Renal pelvis (tissue), 12 donors: ENCODE results near the gene CYP2J2. TPM values are rescaled to one million over a fixed set of nuclear protein-coding genes. Genes with fewer than 3 reads are reported as not detected.
A peak's percentile ranks its signal among the peaks of the same experiment; 100 is the strongest.
"Not testable (repeated sequence)": the region's sequence is repeated elsewhere in the genome, so short reads cannot be mapped to it uniquely, and the experiment has no call there.

Experiments
- DNase-seq: peaks from one replicate; pipeline ENCODE4 v3.0.0-alpha.2; 2013
- long read RNA-seq, 16 experiments: transcript quantifications; one replicate each; lab custom pipeline, GENCODE V29; 2026
- polyA plus RNA-seq, 3 donors: library from polyadenylated mRNA; unstranded; fragments of 120-200 nt; gene quantifications; one replicate each; pipeline ENCODE4 v1.2.1, GENCODE V29; 2013; ENCODE audit not compliant: insufficient read length in 3 of 3

Gene CYP2J2, protein sequence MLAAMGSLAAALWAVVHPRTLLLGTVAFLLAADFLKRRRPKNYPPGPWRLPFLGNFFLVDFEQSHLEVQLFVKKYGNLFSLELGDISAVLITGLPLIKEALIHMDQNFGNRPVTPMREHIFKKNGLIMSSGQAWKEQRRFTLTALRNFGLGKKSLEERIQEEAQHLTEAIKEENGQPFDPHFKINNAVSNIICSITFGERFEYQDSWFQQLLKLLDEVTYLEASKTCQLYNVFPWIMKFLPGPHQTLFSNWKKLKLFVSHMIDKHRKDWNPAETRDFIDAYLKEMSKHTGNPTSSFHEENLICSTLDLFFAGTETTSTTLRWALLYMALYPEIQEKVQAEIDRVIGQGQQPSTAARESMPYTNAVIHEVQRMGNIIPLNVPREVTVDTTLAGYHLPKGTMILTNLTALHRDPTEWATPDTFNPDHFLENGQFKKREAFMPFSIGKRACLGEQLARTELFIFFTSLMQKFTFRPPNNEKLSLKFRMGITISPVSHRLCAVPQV
- 1 to 10 TPM in 2 of 3 donors, under 1 TPM in 1; 0.99 to 1.5 (median 1.4) TPM for polyA plus RNA-seq
- long read RNA-seq, donor 1 = 0 reads
- long read RNA-seq, donor 2 = 0 reads
- long read RNA-seq, donor 3 = 0 reads
- long read RNA-seq, donor 4 = 0 reads
- long read RNA-seq, donor 5, partial matches to known transcripts = 0 of 1 reads
- long read RNA-seq, donor 5, other reads (novel, unspliced or antisense) = 0 of 1 reads
- long read RNA-seq, donor 6, partial matches to known transcripts = 0 of 2 reads
- long read RNA-seq, donor 6, other reads (novel, unspliced or antisense) = 0 of 2 reads
- long read RNA-seq, donor 7, partial matches to known transcripts = 0 of 1 reads
- long read RNA-seq, donor 7, other reads (novel, unspliced or antisense) = 0 of 1 reads
- long read RNA-seq, donor 8 = 0 reads
- long read RNA-seq, donor 9, partial matches to known transcripts = 0 of 1 reads
- long read RNA-seq, donor 9, other reads (novel, unspliced or antisense) = 0 of 1 reads
- long read RNA-seq, donor 10 = 0 reads
- long read RNA-seq, donor 11 = 0 reads
- long read RNA-seq, donor 12 = 0 reads
- long read RNA-seq, donor 13 = 0 reads
- long read RNA-seq, donor 14 = 0 reads
- long read RNA-seq, donor 15, transcript CYP2J2-201 (9 exons, 1,896 nt) = major isoform, 10 of 11 reads
- long read RNA-seq, donor 15, partial matches to known transcripts = 0 of 11 reads
- long read RNA-seq, donor 15, other reads (novel, unspliced or antisense) = 0 of 11 reads
- long read RNA-seq, donor 16 = 0 reads

DNA sequence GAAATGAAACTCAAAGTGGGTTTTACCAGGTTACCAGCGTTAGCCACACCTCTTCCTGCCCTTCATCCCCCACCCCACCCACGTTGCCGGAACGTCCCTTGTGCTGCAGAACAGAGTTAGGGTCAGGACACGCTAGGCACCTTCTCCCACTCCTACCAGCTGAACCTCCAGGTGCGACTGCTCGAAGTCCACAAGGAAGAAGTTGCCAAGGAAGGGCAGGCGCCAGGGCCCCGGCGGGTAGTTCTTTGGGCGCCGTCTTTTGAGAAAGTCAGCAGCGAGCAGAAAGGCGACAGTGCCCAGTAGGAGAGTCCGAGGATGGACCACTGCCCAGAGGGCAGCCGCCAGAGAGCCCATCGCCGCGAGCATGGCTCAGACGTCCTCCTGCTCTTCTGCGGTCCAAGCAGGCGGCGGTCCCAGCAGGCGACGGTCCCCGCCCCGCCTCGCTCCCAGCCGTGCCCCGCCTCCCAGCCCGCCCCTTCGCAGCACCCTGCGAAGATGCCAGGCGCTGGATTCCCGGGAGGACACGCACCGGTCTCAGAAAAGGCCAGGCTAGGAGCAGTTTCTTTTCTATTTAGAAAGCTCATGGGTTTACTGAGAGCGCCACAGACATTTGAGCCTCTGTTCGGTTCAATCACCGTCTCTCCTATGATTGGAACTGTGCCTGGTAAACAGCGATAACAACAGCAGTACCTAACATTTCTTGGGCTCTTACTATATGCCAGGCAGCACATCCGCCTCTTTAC lies at the start of gene CYP2J2:
CYP2J2 (minus strand) TSS at position 393 of the 743 bp plus-strand sequence; CDS start at position 366, 27 bp downstream.
- peak; percentile 23 for DNase-seq

DNA sequence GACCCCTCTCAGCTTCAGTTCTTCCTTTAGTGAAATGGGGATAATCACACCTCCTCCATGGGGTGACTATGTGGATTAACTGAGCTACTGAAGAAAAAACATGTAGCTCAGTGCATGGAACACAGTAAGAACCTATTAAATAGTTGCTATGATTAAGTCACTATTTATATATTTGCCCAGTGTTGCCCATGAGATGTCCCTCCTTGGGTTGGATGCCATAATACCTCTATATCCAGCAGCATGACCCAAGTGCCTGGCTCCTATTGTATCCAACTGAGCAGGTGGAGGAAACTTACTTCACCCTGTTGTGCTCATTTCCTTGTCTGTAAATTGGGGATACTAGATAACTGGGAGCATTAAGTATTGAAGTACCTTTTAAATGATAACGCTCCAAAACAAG lies 47.1 kb upstream of the CYP2J2 start:
- DNase-seq = no peak

DNA sequence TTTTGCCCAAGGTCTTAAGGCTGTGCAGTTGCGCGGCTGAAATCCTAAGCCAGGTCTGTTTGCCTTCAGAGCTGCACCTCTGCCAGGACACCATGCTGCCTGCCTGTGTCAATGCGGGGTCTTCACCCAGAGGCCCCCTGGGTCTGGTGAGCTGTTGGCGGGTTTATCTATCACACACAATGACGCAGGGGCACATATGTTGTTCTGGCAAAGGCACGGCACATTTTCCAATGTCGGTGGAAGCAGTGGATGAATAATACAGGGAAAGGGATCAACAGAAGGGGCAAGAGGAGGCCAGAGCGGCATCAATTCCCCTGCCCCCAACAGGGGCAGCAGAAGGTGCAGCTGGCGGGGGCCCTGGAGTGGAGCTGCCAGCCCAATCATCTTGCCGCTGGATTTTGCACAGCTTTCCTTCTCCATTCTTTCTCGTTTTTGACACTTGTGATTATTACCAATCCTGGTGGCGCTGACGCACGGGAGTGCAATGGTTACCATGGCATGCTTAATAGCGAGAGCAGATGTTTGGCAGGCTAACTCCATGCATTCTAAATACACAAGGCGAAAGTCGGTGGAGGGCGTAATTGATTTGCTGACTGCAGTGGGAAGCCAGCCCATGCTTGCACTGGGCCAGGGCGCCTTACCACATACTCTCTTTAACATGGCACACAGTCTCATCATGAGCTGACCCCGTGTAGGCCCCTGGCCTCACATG lies 45.8 kb upstream of the CYP2J2 start:
- DNase-seq = no peak

DNA sequence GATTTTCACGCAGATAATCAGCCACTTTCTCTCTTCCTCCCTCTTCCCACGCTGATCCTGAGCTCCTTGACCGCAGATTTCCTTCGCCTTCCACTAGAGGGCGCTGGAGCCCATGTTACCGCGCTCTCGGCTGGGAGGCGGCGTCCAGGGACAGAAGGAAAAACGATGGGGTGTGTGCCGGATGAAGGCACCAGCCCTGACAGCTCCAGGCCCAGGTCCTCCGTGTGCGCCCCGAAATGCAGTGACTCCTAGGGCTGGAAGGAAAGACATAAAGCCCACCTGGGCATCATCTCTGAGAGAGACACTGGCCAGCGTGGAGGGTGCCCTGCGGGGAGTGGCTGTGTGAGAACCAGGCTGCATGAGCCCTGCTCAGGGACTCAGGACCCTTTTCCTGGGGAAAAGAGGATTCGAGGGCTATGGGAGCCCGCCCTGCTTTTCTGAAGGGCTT lies 44.9 kb upstream of the CYP2J2 start:
- DNase-seq = no peak

DNA sequence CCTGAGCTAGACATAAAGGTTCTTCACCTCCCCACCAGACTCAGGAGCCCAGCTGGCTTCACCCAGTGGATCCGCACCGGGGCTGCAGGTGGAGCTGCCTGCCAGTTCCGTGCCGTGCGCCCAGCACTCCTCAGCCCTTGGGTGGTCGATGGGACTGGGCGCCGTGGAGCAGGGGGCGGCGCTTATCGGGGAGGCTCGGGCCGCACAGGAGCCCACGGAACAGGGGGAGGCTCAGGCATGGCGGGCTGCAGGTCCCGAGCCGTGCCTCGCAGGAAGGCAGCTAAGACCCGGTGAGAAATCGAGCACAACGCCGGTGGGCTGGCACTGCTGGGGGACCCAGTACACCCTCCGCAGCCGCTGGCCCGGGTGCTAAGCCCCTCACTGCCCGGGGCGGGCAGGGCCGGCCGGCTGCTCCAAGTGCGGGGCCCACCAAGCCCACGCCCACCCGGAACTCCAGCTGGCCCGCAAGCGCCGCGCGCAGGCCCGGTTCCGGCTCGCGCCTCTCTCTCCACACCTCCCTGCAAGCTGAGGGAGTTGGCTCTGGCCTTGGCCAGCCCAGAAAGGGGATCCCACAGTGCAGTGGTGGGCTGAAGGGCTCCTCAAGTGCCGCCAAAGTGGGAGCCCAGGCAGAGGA lies 43.1 kb upstream of the CYP2J2 start:
- not testable (repeated sequence) for DNase-seq

DNA sequence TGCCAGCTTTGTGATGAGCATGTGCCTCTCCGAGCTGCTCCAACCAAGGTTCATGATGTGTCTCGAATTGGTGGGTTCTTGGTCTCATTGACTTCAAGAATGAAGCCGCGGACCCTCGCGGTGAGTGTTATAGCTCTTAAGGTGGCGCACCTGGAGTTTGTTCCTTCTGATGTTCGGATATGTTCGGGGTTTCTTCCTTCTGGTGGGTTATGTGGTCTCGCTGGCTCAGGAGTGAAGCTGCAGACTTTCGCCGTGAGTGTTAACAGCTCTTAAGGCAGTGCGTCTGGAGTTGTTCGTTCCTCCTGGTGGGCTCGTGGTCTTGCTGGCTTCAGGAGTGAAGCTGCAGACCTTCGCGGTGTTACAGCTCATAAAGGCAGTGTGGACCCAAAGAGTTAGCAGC lies 42.2 kb upstream of the CYP2J2 start:
- DNase-seq = not testable (repeated sequence)

DNA sequence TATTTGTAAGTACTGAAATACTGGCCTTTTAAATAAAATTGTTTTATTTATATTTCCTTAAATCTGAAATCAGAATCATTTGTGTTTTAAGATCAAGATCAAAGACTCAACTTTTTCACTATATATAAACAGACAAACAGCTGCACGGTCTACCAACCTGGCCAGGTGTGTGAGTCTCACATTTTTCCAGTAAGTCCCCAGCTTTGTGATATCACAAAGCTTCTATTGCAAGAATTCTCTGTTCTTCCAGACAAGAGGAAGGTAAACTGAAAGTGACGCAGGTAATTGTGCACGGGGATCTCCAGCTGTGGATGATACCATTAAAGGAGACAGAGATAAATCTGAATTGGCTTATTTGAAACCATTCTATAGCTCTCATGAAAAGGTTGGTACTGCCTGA lies 41.2 kb upstream of the CYP2J2 start:
- DNase-seq = no peak

DNA sequence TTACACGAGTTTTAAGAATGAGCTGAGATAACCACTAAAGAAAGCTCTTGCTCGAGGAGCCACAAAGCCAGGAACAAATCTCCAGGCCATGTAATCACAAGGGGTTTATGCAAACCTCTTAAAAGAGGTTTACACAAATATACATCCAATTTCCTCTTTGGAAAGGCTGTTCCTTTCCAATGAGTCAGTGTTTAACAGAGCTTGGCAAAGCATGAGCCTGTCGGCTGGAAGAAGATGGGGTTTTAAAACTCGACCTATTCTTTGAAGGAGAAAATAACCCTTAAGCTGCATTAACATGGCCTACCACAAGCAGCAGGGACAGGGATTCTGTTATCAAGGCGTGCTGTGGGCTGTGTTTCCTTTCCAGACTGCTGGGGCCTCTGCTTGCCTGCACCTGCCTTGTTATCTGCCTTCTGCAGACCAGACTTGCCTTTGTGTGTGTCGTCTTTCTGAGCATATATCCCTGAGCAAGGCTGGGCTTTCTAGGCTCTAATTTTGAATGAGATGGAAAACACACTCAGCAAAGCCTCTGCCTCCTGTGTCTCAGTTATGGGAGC lies 40.6 kb upstream of the CYP2J2 start:
- no peak for DNase-seq

DNA sequence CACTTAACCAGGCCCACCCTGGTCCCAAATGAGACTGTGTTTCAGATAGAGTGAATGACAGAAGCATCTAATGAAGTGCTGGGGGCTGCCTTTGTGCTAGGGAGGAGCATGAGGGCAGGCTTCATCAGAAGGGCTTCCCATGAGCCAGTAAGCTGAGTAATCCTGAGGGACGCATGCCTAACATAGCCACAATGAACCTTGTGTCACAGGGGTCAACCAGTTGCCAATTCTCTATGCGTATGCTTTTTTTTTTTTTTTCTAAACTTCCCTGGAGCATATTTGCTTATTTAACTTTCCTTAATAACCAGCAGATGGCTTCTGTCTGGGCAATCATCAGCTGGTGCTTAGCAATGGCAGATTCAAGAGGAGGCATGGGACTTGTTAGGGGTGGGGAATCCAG lies 25.5 kb upstream of the CYP2J2 start:
- no peak for DNase-seq

DNA sequence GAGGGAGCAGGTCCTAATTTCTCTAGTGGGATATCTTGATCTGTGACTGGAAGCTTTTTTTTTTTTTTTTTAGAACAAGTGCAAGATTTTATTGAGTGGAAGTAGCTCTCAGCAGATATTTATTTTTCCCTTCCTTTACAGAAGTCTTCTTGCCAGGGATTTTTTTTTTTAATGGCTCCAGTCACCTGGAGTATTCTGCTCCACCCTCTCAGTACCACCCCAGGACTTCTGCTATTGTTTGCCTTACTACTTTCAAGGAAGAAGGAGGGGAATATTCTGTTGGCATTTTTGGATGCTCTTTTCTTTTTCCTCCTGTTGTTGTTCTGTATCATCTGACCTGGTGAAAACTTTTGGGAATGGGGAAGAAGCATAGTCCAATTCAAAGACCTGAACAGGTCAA lies 23.1 kb upstream of the CYP2J2 start:
- DNase-seq = no peak

DNA sequence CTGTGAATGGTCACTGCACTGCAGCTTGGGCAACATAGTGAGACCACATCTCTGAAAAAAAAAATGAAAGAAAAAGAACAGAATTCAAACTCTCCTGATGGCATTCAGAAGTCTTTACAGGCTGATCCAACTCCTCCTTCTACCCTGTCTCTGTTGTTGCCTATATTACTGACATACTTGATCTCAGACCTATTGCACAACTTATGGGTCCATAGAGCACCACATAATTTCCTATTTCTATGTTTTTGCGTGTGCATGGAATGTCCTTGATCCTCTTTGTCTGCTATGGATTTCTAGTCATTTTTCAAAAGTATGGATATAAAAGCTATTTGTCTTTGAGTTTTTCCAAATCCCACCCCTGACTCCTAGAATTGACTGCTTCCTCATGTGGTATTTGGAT lies 22.4 kb upstream of the CYP2J2 start:
- no peak for DNase-seq

DNA sequence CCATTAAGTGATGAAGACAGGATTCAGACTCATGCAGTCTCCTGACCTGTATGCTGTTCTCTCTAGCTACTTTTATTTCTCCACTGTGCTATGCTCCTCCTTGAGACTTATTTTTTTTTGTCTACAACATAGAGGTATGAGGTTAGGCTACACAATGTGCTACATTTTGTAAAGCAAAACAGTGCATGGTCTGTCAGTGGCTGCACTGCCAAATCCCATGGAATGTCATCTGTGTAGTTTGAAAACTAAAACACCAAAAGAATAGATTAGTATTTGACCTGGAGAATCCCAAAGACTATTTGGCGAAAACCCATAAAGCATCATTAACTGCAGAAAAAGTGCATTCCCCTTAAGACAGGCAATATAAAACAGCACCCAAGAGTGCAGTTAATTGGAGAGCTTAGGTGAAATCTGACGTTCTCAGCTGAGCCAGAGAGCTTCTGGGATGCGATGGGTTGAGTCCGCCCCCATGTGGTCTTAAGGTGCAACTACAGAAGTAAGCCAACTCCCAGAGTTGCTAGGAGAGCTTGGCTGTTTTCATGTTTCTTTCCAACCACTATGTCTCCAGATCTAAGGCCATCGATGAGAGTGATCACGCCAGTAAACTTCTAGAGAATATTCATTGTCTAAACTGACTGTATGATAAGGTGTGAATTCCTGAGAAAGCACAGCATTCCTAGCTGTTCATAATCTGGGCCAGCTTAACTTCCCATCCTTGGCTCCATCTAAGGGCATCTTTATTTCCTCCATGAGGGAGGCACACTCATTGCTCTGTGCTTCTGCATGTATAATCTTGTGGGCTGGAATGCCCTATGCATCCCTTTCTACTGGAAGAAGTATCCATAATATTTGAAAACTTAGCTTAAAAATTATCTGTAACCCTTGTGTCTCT lies 20.7 kb upstream of the CYP2J2 start:
- peak; percentile 57 for DNase-seq

DNA sequence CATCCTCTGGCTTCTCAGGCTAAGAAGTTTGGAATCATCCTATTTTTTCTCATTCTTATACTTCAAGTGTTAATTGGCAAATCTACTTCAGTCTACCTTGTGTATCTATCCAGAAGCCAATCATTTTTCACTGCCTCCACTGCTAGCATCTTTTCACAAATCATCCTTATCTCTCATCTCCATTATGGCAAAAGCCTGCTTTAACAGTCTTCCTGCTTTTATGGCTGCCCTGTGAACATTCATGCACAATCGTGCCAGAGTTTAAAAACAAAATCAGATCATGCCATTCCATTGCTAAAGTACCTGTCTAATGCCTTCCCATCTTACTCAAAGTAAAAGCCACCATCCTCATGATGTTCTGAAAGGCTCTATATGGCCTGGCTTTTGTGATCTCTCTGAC lies 19.2 kb upstream of the CYP2J2 start:
- DNase-seq = no peak

DNA sequence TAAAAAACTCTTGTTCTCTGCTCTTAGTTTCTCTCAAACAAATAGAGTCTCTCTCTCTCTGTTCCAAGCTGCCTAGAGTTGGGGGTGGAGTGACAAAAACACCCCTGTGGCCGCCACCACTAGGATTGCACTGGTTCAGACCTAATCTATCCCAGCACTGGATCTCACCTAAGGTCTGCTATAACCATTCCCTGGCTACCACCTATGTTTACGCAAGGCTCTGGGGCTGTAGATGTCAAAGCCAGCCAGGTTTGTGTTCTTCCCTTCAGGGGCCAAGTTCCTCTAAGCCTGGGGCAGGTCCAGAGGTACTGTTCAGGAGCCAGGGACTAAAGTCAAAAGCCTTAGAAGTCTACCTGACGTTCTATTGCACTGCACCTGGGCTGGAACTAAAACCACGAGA lies 12.8 kb upstream of the CYP2J2 start:
- no peak for DNase-seq

DNA sequence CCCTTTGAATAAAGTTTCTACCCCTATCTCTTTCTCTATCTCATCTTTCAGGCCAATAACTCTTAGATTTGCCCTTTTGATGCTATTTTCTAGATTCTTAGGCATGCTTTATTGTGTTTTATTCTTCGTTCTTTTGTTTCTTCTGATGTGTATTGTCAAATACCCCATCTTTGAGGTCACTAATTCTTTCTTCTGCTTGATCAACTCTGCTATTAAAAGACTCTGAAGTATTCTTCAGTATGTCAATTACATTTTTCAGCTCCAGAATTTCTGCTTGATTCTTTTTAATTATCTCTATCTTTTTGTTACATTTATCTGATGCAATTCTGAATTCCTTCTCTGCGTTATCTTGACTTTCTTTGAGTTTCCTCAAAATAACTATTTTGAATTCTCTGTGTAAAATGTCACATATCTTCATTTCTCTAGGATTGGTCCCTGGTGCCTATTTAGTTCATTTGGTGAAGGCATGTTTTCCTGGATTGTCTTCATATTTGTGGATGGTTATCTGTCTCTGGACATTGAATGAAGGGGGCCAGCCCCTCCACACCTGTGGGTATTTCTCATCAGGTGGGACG lies 11.2 kb upstream of the CYP2J2 start:
- DNase-seq = no peak

DNA sequence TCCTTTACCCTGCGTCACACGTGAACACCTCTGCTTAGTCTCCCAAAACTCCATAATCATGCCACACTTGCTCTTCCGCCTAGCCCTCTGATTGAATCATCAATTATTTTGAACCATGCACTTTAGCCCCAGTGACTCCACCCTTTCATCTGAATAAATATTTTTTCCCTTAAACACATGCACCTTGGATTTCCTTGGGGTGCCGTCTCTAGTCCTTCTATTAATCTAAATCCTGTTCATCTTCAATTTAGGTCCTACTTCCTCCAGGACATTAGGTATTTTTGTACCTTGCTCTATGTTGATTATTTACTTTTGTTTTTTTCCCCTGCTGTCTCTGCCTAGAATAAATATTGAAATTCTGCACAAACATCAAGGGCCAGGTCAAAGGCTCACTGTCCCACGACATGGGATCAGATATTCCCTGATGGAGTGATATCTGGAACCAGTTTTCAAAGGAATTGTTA lies 9.8 kb upstream of the CYP2J2 start:
- no peak for DNase-seq

DNA sequence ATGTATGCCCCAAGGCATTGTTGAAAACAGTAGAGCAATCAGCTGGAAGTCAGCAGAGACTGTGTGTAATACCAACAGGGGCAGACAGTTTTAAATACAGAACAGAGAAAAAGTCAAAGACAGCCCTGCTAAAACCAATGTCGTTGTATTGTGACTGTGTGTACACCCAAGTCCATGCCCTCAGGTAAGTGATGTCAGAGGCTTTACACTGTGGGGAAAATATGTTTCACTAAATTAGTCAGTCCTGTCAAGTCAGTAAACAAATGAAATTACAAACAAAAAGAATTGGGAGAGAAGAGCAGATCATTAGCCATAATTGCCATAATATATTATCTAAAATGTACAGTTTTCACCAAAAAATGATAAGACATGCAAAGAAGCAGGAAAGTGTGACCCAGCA lies 2.4 kb upstream of the CYP2J2 start:
- DNase-seq = no peak

DNA sequence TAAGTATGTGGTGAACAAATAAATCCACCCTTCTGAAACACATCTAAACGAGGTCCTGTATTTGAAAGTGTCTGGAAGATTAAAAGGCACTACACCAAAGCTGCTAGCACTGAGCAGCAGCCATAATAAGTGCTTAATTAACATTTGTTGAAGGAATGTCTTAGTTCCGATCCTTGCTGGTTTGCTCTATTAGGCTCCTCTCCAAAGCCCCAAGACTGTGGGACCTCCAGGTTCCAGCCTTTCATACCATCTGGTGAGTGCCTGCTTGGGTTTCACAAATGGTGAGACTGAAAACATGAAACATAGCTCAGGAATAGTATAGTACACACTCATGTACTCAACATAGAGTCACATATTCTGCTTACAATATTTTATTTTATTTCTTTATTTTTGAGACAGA lies 640 bp upstream of the CYP2J2 start:
- no peak for DNase-seq
